ENCODE data around the gene SLC25A21. TPM values are rescaled to one million over a fixed set of nuclear protein-coding genes. Genes with fewer than 3 reads are reported as not detected.

Gene SLC25A21
- total RNA-seq, 4 donors from 2014 or later, result 0.67 to 2.1 (median 0.91) TPM

DNA sequence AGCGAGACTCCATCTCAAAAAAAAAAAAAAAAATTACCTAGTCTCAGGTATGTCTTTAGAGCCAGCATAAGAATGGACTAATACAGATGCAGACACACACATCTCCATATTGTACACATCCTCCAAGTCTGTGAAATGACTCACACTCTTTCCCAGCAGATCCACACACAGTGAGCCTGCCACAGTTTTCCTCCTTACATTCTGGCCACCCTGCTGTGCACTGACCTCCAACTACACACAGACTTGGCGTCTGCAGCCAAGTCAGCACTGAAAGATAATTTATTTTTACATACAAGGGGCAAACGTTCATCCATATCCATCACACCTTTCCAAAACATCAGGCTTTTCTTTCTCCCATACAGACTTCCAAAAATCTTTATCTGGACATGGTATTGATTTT, 115.9 kb downstream of the SLC25A21 start:
- intact Hi-C loops (cut with DNase I), result no loop called here
- 66 to 69% methylated on average over 3 of the region's 3 CpGs for WGBS, 2 donors
- DNase-seq, result no peak
- TF ChIP-seq POLR2A (IDR thresholded peaks at IDR 0.05), result no peak
- H3K27me3 ChIP-seq, result no peaks in the 10 kb centered on the region
- no peak overlapping the region for H3K4me3 ChIP-seq
- peaks cover 0 to 6% (median 0%) of the 10 kb centered on the region in 3 donors for H3K9me3 ChIP-seq
- H3K4me1 ChIP-seq, result peaks cover 0 to 4% (median 0%) of the 10 kb centered on the region in 3 donors
- no peak overlapping the region for H3K27ac ChIP-seq
- H3K36me3 ChIP-seq, result no peaks in the 10 kb centered on the region

DNA sequence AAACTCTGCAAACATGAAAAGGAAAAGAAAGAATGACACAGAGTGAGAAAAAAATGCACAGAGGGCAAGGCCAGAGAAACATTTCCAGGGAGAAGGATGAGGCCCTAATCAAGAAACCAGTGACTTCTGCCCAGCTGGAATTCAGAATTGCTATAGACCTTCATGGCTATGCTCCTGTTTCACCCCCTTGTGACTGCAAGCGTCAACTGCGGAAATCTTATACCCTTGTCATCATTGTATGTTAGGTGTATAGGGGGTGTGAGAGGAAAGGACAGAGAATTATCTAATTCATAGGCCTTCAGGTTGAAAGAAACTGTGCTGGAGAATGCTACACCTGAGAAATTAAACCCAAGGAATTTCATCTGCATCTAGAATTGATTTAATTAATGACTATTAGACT, 117.5 kb downstream of the SLC25A21 start:
- H3K4me1 ChIP-seq, result peaks cover 0 to 12% (median 3%) of the 10 kb centered on the region in 3 donors
- no peak overlapping the region for H3K27ac ChIP-seq
- no peak for TF ChIP-seq POLR2A (IDR thresholded peaks at IDR 0.05)
- TF ChIP-seq, protein P1, sequence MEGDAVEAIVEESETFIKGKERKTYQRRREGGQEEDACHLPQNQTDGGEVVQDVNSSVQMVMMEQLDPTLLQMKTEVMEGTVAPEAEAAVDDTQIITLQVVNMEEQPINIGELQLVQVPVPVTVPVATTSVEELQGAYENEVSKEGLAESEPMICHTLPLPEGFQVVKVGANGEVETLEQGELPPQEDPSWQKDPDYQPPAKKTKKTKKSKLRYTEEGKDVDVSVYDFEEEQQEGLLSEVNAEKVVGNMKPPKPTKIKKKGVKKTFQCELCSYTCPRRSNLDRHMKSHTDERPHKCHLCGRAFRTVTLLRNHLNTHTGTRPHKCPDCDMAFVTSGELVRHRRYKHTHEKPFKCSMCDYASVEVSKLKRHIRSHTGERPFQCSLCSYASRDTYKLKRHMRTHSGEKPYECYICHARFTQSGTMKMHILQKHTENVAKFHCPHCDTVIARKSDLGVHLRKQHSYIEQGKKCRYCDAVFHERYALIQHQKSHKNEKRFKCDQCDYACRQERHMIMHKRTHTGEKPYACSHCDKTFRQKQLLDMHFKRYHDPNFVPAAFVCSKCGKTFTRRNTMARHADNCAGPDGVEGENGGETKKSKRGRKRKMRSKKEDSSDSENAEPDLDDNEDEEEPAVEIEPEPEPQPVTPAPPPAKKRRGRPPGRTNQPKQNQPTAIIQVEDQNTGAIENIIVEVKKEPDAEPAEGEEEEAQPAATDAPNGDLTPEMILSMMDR (IDR thresholded peaks at IDR 0.05), result no peak
- H3K36me3 ChIP-seq, result no peaks in the 10 kb centered on the region
- H3K4me3 ChIP-seq, result no peak overlapping the region
- H3K27me3 ChIP-seq, result no peaks in the 10 kb centered on the region
- no peak for DNase-seq
- 94 to 100% methylated on average over 2 of the region's 2 CpGs for WGBS, 2 donors
- intact Hi-C loops (cut with DNase I), result no loop called here
- peaks cover 0 to 6% (median 0%) of the 10 kb centered on the region in 3 donors for H3K9me3 ChIP-seq

DNA sequence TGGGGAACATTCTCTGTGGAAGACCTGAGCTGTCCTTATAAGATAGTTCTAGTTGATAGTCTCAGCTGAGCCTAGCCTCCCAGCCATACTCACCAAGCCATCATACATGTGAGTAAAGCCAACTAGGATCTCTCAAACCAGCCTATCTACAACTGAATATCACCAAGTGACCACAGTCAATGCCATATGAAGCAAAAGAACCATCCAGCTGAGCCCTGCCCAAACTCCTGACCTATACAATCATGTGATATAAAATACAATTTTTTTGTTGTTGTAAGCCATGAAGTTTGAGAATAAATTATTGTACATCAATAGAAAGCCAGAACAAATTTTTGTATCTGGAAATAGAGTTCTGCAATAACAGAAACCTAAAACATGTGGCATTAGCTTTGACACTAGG, 118.3 kb downstream of the SLC25A21 start:
- DNase-seq, result no peak
- intact Hi-C loops (cut with DNase I), result no loop called here

DNA sequence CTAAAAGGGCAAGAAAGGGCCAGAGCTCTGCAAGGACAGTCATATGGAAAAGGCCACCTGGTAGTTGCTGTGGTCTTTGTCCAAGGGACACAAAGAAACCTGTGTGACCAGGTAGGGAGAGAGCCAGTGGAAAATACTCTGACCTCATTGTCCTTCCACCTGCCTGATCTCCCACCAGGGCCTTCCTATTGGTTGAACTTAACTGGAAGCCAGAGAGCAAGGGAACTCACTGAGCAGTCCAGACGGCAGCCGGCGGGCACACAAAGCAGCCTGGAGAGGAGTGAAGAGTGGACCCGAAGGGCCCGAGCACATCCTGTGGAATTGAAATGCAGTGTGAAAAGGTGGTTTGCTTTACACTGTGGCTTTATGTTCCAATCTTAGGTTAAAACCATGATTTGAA, 120.7 kb downstream of the SLC25A21 start:
- H3K27ac ChIP-seq, result no peak overlapping the region
- TF ChIP-seq, protein P1 (IDR thresholded peaks at IDR 0.05), result no peak
- TF ChIP-seq POLR2A (IDR thresholded peaks at IDR 0.05), result no peak
- H3K36me3 ChIP-seq, result no peaks in the 10 kb centered on the region
- no peaks in the 10 kb centered on the region for H3K27me3 ChIP-seq
- H3K4me3 ChIP-seq, result no peak overlapping the region
- intact Hi-C loops (cut with DNase I), result no loop called here
- DNase-seq, result no peak
- whole genome bisulfite sequencing, 2 donors, result 92 to 97% methylated on average over 5 of the region's 5 CpGs
- peaks cover 3 to 38% (median 9%) of the 10 kb centered on the region in 3 donors for H3K4me1 ChIP-seq
- peaks cover 0 to 6% (median 0%) of the 10 kb centered on the region in 3 donors for H3K9me3 ChIP-seq

More for the DNA sequence above, 118.3 kb downstream of the SLC25A21 start:
- Histone ChIP-seq H3K9me3 (peaks cover 0 to 6% (median 0%) of the 10 kb centered on the region in 3 donors), H3K4me3 (no peak overlapping the region), H3K27ac (no peak overlapping the region), H3K36me3 (no peaks in the 10 kb centered on the region), H3K27me3 (no peaks in the 10 kb centered on the region), H3K4me1 (peaks cover 0 to 19% (median 3%) of the 10 kb centered on the region in 3 donors)
- no peak for TF ChIP-seq POLR2A (IDR thresholded peaks at IDR 0.05)
- TF ChIP-seq, protein P1 (IDR thresholded peaks at IDR 0.05), result no peak

DNA sequence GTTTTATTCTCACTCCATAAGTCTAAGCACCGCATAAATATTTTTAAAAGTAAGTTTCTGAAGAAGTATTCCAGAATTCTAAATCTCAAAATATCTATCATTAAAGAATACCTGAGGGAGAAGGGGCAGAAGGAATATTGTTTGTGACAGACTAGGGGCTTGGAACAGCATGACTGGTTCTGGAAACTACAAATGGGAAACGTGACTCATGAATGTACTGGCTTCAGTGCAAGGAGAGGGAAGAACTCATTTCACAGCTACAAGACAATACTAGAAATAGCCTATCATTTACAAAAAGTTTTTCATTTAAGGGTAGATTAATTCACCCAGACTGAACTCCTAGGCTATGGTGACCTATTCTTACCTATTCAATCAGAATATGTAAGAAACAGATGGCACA, 121.3 kb downstream of the SLC25A21 start:
- WGBS, 2 donors, result 56 to 67% methylated on average over 2 of the region's 2 CpGs
- Histone ChIP-seq H3K27me3 (no peaks in the 10 kb centered on the region), H3K36me3 (no peaks in the 10 kb centered on the region), H3K27ac (no peak overlapping the region), H3K4me1 (peaks cover 3 to 38% (median 9%) of the 10 kb centered on the region in 3 donors), H3K9me3 (peaks cover 0 to 6% (median 0%) of the 10 kb centered on the region in 3 donors), H3K4me3 (no peak overlapping the region)
- DNase-seq, result no peak
- no peak for TF ChIP-seq POLR2A (IDR thresholded peaks at IDR 0.05)
- TF ChIP-seq, protein P1 (IDR thresholded peaks at IDR 0.05), result no peak
- intact Hi-C loops (cut with DNase I), result no loop called here

DNA sequence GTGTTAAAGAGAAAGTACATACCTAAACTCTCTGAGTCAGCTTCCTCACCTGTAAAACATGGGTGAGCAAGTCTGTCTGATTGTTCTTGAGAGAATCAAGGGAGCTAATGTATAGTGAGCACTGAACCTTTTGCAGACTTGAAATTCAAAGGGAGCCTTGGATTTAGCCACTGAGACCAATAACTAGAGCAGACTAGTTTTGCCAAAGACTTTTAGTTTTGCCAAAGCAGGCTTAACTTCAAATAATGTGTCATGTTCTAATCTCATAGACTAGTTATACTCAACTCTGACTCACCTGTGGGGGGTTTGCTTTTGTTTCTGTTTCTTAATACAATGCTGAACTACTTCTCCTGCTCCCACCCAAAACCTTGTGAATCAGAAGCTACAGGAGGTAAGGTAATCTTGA, 123.7 kb downstream of the SLC25A21 start:
- Histone ChIP-seq H3K27ac (peak overlapping the region in 3 of 4 donors; percentile 65 to 74 (median 67)), H3K27me3 (no peaks in the 10 kb centered on the region), H3K4me3 (no peak overlapping the region), H3K9me3 (peaks cover 0 to 1% (median 0%) of the 10 kb centered on the region in 3 donors), H3K36me3 (no peaks in the 10 kb centered on the region), H3K4me1 (peaks cover 3 to 38% (median 9%) of the 10 kb centered on the region in 3 donors)
- TF ChIP-seq, protein P1 (IDR thresholded peaks at IDR 0.05), result no peak
- TF ChIP-seq POLR2A (IDR thresholded peaks at IDR 0.05), result no peak
- no peak for DNase-seq
- intact Hi-C loops (cut with DNase I), result no loop called here

All from esophagus squamous epithelium (tissue), 5 donors.